ENCODE measurements around the gene KYAT1. TPM values are rescaled to one million over a fixed set of nuclear protein-coding genes. Genes with fewer than 3 reads are reported as not detected.

Gene KYAT1
- total and polyA plus RNA-seq, 2 of the 13 experiments (the other 11 are each of a cell fraction or from before 2014, with no cell fraction given), result 9.2 to 46.5 TPM

GRCh38 chr9:128818839-128819715, 62.7 kb downstream of the KYAT1 start (continued):
- TF ChIP-seq, protein P1, sequence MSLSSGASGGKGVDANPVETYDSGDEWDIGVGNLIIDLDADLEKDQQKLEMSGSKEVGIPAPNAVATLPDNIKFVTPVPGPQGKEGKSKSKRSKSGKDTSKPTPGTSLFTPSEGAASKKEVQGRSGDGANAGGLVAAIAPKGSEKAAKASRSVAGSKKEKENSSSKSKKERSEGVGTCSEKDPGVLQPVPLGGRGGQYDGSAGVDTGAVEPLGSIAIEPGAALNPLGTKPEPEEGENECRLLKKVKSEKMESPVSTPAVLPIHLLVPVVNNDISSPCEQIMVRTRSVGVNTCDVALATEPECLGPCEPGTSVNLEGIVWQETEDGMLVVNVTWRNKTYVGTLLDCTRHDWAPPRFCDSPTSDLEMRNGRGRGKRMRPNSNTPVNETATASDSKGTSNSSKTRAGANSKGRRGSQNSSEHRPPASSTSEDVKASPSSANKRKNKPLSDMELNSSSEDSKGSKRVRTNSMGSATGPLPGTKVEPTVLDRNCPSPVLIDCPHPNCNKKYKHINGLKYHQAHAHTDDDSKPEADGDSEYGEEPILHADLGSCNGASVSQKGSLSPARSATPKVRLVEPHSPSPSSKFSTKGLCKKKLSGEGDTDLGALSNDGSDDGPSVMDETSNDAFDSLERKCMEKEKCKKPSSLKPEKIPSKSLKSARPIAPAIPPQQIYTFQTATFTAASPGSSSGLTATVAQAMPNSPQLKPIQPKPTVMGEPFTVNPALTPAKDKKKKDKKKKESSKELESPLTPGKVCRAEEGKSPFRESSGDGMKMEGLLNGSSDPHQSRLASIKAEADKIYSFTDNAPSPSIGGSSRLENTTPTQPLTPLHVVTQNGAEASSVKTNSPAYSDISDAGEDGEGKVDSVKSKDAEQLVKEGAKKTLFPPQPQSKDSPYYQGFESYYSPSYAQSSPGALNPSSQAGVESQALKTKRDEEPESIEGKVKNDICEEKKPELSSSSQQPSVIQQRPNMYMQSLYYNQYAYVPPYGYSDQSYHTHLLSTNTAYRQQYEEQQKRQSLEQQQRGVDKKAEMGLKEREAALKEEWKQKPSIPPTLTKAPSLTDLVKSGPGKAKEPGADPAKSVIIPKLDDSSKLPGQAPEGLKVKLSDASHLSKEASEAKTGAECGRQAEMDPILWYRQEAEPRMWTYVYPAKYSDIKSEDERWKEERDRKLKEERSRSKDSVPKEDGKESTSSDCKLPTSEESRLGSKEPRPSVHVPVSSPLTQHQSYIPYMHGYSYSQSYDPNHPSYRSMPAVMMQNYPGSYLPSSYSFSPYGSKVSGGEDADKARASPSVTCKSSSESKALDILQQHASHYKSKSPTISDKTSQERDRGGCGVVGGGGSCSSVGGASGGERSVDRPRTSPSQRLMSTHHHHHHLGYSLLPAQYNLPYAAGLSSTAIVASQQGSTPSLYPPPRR (CRISPR knock-in tag; IDR thresholded peaks at IDR 0.05; ENCODE audit: borderline replicate concordance), result 0 out of 2 replicates have a peak, but pooled peaks have one; percentile 31
- TF ChIP-seq, protein P2, sequence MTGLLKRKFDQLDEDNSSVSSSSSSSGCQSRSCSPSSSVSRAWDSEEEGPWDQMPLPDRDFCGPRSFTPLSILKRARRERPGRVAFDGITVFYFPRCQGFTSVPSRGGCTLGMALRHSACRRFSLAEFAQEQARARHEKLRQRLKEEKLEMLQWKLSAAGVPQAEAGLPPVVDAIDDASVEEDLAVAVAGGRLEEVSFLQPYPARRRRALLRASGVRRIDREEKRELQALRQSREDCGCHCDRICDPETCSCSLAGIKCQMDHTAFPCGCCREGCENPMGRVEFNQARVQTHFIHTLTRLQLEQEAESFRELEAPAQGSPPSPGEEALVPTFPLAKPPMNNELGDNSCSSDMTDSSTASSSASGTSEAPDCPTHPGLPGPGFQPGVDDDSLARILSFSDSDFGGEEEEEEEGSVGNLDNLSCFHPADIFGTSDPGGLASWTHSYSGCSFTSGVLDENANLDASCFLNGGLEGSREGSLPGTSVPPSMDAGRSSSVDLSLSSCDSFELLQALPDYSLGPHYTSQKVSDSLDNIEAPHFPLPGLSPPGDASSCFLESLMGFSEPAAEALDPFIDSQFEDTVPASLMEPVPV (CRISPR knock-in tag; IDR thresholded peaks at IDR 0.05), result peak; percentile 28; the same call in 1 of the 2 replicates
- no peak for TF ChIP-seq ZNF260 (CRISPR knock-in tag; IDR thresholded peaks at IDR 0.05; ENCODE audit: borderline replicate concordance, low read depth)
- TF ChIP-seq ZNF570 (CRISPR knock-in tag; IDR thresholded peaks at IDR 0.05; ENCODE audit: borderline replicate concordance), result no peak
- 0 out of 2 replicates have a peak, but pooled peaks have one; percentile 56 for TF ChIP-seq REL (CRISPR knock-in tag; conservative IDR thresholded peaks at IDR 0.05)
- TF ChIP-seq HDAC1 (CRISPR knock-in tag; IDR thresholded peaks at IDR 0.05), result peak; percentile 48; the same call in 1 of the 2 replicates
- TF ChIP-seq MYC (CRISPR knock-in tag; IDR thresholded peaks at IDR 0.05; ENCODE audit: borderline replicate concordance), result peak; percentile 41; the same call in 1 of the 2 replicates
- TF ChIP-seq ZNF564 (CRISPR knock-in tag; IDR thresholded peaks at IDR 0.05), result peak; percentile 56; the same call in 1 of the 2 replicates
- TF ChIP-seq KDM2A (CRISPR knock-in tag; IDR thresholded peaks at IDR 0.05; ENCODE audit: borderline replicate concordance, low read depth), result peak; percentile 84
- no peak for TF ChIP-seq MTA1 (CRISPR knock-in tag; IDR thresholded peaks at IDR 0.05; ENCODE audit: borderline replicate concordance)
- TF ChIP-seq ZNF644 (CRISPR knock-in tag; IDR thresholded peaks at IDR 0.05; ENCODE audit: low read depth), result no peak
- peak; percentile 3 for TF ChIP-seq CBX1 (IDR thresholded peaks at IDR 0.05; ENCODE audit: low read depth)
- TF ChIP-seq ZBTB42 (CRISPR knock-in tag; IDR thresholded peaks at IDR 0.05), result no peak
- peak; percentile 90 for TF ChIP-seq ZC3H13 (CRISPR knock-in tag; IDR thresholded peaks at IDR 0.05)
- no peak for TF ChIP-seq DMAP1 (CRISPR knock-in tag; IDR thresholded peaks at IDR 0.05)
- 0 out of 2 replicates have a peak, but pooled peaks have one; percentile 38 for TF ChIP-seq ESRRA (CRISPR knock-in tag; IDR thresholded peaks at IDR 0.05; ENCODE audit: low read depth)
- TF ChIP-seq, protein P3, sequence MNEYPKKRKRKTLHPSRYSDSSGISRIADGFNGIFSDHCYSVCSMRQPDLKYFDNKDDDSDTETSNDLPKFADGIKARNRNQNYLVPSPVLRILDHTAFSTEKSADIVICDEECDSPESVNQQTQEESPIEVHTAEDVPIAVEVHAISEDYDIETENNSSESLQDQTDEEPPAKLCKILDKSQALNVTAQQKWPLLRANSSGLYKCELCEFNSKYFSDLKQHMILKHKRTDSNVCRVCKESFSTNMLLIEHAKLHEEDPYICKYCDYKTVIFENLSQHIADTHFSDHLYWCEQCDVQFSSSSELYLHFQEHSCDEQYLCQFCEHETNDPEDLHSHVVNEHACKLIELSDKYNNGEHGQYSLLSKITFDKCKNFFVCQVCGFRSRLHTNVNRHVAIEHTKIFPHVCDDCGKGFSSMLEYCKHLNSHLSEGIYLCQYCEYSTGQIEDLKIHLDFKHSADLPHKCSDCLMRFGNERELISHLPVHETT (CRISPR knock-in tag; conservative IDR thresholded peaks at IDR 0.05), result no peak
- TF ChIP-seq ZNF160 (CRISPR knock-in tag; IDR thresholded peaks at IDR 0.05), result peak; percentile 59; the same call in 1 of the 2 replicates
- no peak for TF ChIP-seq ZNF782 (CRISPR knock-in tag; IDR thresholded peaks at IDR 0.05; ENCODE audit: borderline replicate concordance)
- peak; percentile 77 for TF ChIP-seq ZBTB38 (CRISPR knock-in tag; IDR thresholded peaks at IDR 0.05)
- no peak for TF ChIP-seq ZNF350 (CRISPR knock-in tag; IDR thresholded peaks at IDR 0.05; ENCODE audit: borderline replicate concordance, low read depth)
- 0 out of 2 replicates have a peak, but pooled peaks have one; percentile 40 for TF ChIP-seq SALL1 (CRISPR knock-in tag; IDR thresholded peaks at IDR 0.05)
